ENCODE data around the gene TCERG1.
A peak's percentile ranks its signal among the peaks of the same experiment; 100 is the strongest.

GRCh38 chr5:146466521-146467349, 19.6 kb downstream of the TCERG1 start:
- TF ChIP-seq CTCF (IDR thresholded peaks at IDR 0.05) (peak in 5 of 7 experiments; percentile 9 to 27 (median 13)), POLR2A (IDR thresholded peaks at IDR 0.05) (no peak)
